Esophagus muscularis mucosa (tissue), 4 donors: ENCODE data around the gene ARL4A. TPM values are rescaled to one million over a fixed set of nuclear protein-coding genes. Genes with fewer than 3 reads are reported as not detected.

Experiments
- DNase-seq: peaks from one replicate; pipeline ENCODE4 v3.0.0-alpha.2; 2017; ENCODE audit errors: extremely low spot score
- H3K27ac ChIP-seq, 4 donors: fragments of 200-600 bp; sonication (generic); replicated peaks in 1 of 4; 1 replicate in 3 of 4; 2 replicates in 1 of 4; pipeline ENCODE4 v1.5.1; 2016 to 2019; ENCODE audit warnings: mild to moderate bottlenecking in 1 of 4
- H3K27me3 ChIP-seq, 4 donors: fragments of 200-600 bp; sonication (generic); one replicate each; pipeline versions ENCODE4 v1.5.1 to v1.6.0; 2016 to 2019
- H3K36me3 ChIP-seq, 4 donors: fragments of 200-600 bp; sonication (generic); one replicate each; pipeline ENCODE4 v1.5.1; 2016 to 2019
- H3K4me1 ChIP-seq, 4 donors: fragments of 200-600 bp; sonication (generic); one replicate each; pipeline ENCODE4 v1.5.1; 2016 to 2019
- H3K4me3 ChIP-seq, 4 donors: fragments of 200-600 bp; sonication (generic); 1 replicate in 2 of 4; 2 replicates in 2 of 4; pipeline ENCODE4 v1.5.1; 2016 to 2019; ENCODE audit warnings: mild to moderate bottlenecking in 4 of 4, moderate library complexity in 1 of 4
- H3K9me3 ChIP-seq, 4 donors: fragments of 200-600 bp; sonication (generic); 1 replicate in 3 of 4; 2 replicates in 1 of 4; pipeline ENCODE4 v1.5.1; 2016 to 2019
- CTCF ChIP-seq, 3 experiments: fragments of 200-600 bp in 2 of 3; fragments of 450-650 bp in 1 of 3; sonication (generic) in 2 of 3; IDR thresholded peaks; one replicate each; pipeline ENCODE4 v1.5.1; 2017 to 2019; ENCODE audit warnings: antibody characterized with exemption in 3 of 3, mild to moderate bottlenecking in 2 of 3, moderate library complexity in 1 of 3
- EP300 ChIP-seq: sonication (generic); formaldehyde crosslinking; IDR thresholded peaks from one replicate; pipeline ENCODE4 v1.6.1; 2017; ENCODE audit warnings: antibody characterized with exemption
- POLR2A ChIP-seq: fragments of 450-650 bp; IDR thresholded peaks from one replicate; pipeline ENCODE4 v1.6.1; 2017; ENCODE audit warnings: antibody characterized with exemption, moderate library complexity, mild to moderate bottlenecking, low read depth
- POLR2AphosphoS5 ChIP-seq, 2 donors: sonication (generic); formaldehyde crosslinking; IDR thresholded peaks; one replicate each; pipeline ENCODE4 v1.6.1; 2017; ENCODE audit warnings: antibody characterized with exemption in 2 of 2
- WGBS: methylation state at CpG from one replicate; pipeline ENCODE4 v1.1.5; 2018; 5-methylcytosine and 5-hydroxymethylcytosine counted together
- intact Hi-C: fragments of 100-400 bp; cut with DNase I; formaldehyde crosslinking; loops from one replicate; pipeline ENCODE4 v1.15.1; 2023
- total RNA-seq, 4 donors: library from RNA; depleted of rRNA; stranded (reverse); fragments of >200 nt; gene quantifications; one replicate each; pipeline versions ENCODE4 v1.1.0 to v1.2.1, GENCODE V29; 2016

ARL4A gene
- total RNA-seq, 4 donors from 2014 or later = 34.9 to 62.3 (median 52.4) TPM

GRCh38 chr7:12732428-12732827, 45.0 kb downstream of the ARL4A start:
- intact Hi-C loops = no loop called here
- Histone ChIP-seq H3K4me3 (no peak overlapping the region), H3K9me3 (no peaks in the 10 kb centered on the region), H3K36me3 (no peaks in the 10 kb centered on the region), H3K27me3 (no peaks in the 10 kb centered on the region), H3K27ac (no peak overlapping the region), H3K4me1 (peaks cover 16 to 29% (median 19%) of the 10 kb centered on the region in 4 donors)
- no peak for TF ChIP-seq CTCF (IDR thresholded peaks at IDR 0.05)
- no peak for TF ChIP-seq POLR2AphosphoS5 (IDR thresholded peaks at IDR 0.05)
- no peak for TF ChIP-seq EP300
- no peak for TF ChIP-seq POLR2A
- WGBS = 94% methylated on average over 1 of the region's 1 CpG
- DNase-seq = no peak

- intact Hi-C loops = no loop called here
- no peak overlapping the region for H3K4me3 ChIP-seq
- 93% methylated on average over 3 of the region's 3 CpGs for WGBS
These were observed 48.5 kb downstream of the ARL4A start for GRCh38 chr7:12735923-12736322.

GRCh38 chr7:12737373-12737772, 49.9 kb downstream of the ARL4A start:
- Histone ChIP-seq H3K27ac (no peak overlapping the region), H3K9me3 (no peaks in the 10 kb centered on the region), H3K27me3 (no peaks in the 10 kb centered on the region), H3K4me1 (peaks cover 0 to 7% (median 0%) of the 10 kb centered on the region in 4 donors), H3K36me3 (no peaks in the 10 kb centered on the region), H3K4me3 (no peak overlapping the region)
- 70% methylated on average over 1 of the region's 1 CpG for WGBS
- TF ChIP-seq EP300 (no peak), POLR2AphosphoS5 (IDR thresholded peaks at IDR 0.05) (no peak), CTCF (IDR thresholded peaks at IDR 0.05) (no peak)
- no peak for DNase-seq
- intact Hi-C loops = no loop called here

More at GRCh38 chr7:12735923-12736322, 48.5 kb downstream of the ARL4A start:
- TF ChIP-seq POLR2AphosphoS5 (IDR thresholded peaks at IDR 0.05) (no peak), POLR2A (no peak), CTCF (IDR thresholded peaks at IDR 0.05) (no peak), EP300 (no peak)
- H3K27me3 ChIP-seq = no peaks in the 10 kb centered on the region
- no peak for DNase-seq
- H3K9me3 ChIP-seq = no peaks in the 10 kb centered on the region
- peaks cover 5 to 15% (median 6%) of the 10 kb centered on the region in 4 donors for H3K4me1 ChIP-seq
- H3K36me3 ChIP-seq = no peaks in the 10 kb centered on the region
- H3K27ac ChIP-seq = no peak overlapping the region

GRCh38 chr7:12737836-12738235, 50.4 kb downstream of the ARL4A start:
- no peaks in the 10 kb centered on the region for H3K27me3 ChIP-seq
- DNase-seq = no peak
- WGBS = 93% methylated on average over 2 of the region's 2 CpGs
- H3K4me1 ChIP-seq = peaks cover 0 to 7% (median 0%) of the 10 kb centered on the region in 4 donors
- intact Hi-C loops = no loop called here
- H3K36me3 ChIP-seq = no peaks in the 10 kb centered on the region
- no peak overlapping the region for H3K27ac ChIP-seq
- no peak for TF ChIP-seq CTCF (IDR thresholded peaks at IDR 0.05)
- TF ChIP-seq POLR2AphosphoS5 (IDR thresholded peaks at IDR 0.05) = no peak
- no peak for TF ChIP-seq POLR2A
- H3K9me3 ChIP-seq = no peaks in the 10 kb centered on the region
- no peak overlapping the region for H3K4me3 ChIP-seq

- H3K9me3 ChIP-seq = no peaks in the 10 kb centered on the region
- no peak overlapping the region for H3K27ac ChIP-seq
- H3K27me3 ChIP-seq = no peaks in the 10 kb centered on the region
- no peak for TF ChIP-seq POLR2A
- TF ChIP-seq POLR2AphosphoS5 (IDR thresholded peaks at IDR 0.05) = no peak
- no peak for TF ChIP-seq EP300
- TF ChIP-seq CTCF (IDR thresholded peaks at IDR 0.05) = no peak
- 97% methylated on average over 2 of the region's 2 CpGs for WGBS
- intact Hi-C loops = no loop called here
- H3K4me1 ChIP-seq = peaks cover 0 to 7% (median 0%) of the 10 kb centered on the region in 4 donors
- no peaks in the 10 kb centered on the region for H3K36me3 ChIP-seq
- DNase-seq = no peak
- H3K4me3 ChIP-seq = no peak overlapping the region
These were observed 51.2 kb downstream of the ARL4A start for GRCh38 chr7:12738665-12739064.
